K562 (cell line): Measurements from ENCODE around the gene RPS23. TPM values are rescaled to one million over a fixed set of nuclear protein-coding genes. Genes with fewer than 3 reads are reported as not detected.
A peak's percentile ranks its signal among the peaks of the same experiment; 100 is the strongest.

Experiments used
- AFF4 ChIP-seq: sonication (generic); formaldehyde crosslinking; IDR thresholded peaks from 2 replicates; pipeline ENCODE4 v1.8.0; 2023; ENCODE audit warnings: mild to moderate bottlenecking, missing genetic modification reagents
- ARID3A ChIP-seq: IDR thresholded peaks from 2 replicates; pipeline ENCODE4 v1.6.1; 2012; ENCODE audit warnings: low read depth, low read length, improper control_type of control experiment, borderline replicate concordance
- DEAF1 ChIP-seq: fragments of 450-650 bp; formaldehyde crosslinking; IDR thresholded peaks from 2 replicates; pipeline ENCODE4 v1.4.0; 2020; ENCODE audit warnings: mild to moderate bottlenecking, moderate library complexity
- GABPA ChIP-seq: fragments of 200-800 bp; sonication (Bioruptor generic); conservative IDR thresholded peaks from 2 replicates; pipeline ENCODE4 v1.6.1; 2016; ENCODE audit warnings: low read depth, missing genetic modification characterization, missing compliant biosample characterization
- MLLT1 ChIP-seq, 2 experiments: fragments of 450-650 bp; IDR thresholded peaks; 2 replicates each; pipeline ENCODE4 v1.6.1; 2016
- MTA3 ChIP-seq: fragments of 450-650 bp; formaldehyde crosslinking; IDR thresholded peaks from 2 replicates; pipeline ENCODE4 v1.6.1; 2017; ENCODE audit warnings: mild to moderate bottlenecking, borderline replicate concordance
- NFRKB ChIP-seq: fragments of 450-650 bp; IDR thresholded peaks from 2 replicates; pipeline ENCODE4 v1.6.1; 2016; ENCODE audit warnings: low read depth
- PCBP1 ChIP-seq: fragments of 200-400 bp; formaldehyde crosslinking; IDR thresholded peaks from 2 replicates; pipeline ENCODE4 v1.6.1; 2018; ENCODE audit warnings: mild to moderate bottlenecking, low read depth, low read length; ENCODE audit not compliant: poor library complexity, severe bottlenecking
- POLR2AphosphoS5 ChIP-seq: IDR thresholded peaks from 2 replicates; pipeline ENCODE4 v1.6.1; 2011; ENCODE audit warnings: mild to moderate bottlenecking, low read depth, low read length, moderate library complexity; ENCODE audit not compliant: control insufficient read depth, insufficient read depth
- VEZF1 ChIP-seq: fragments of 200-800 bp; sonication (Bioruptor generic); IDR thresholded peaks from 2 replicates; pipeline ENCODE4 v1.6.1; 2017; ENCODE audit warnings: missing genetic modification characterization, missing compliant biosample characterization
- ZZZ3 ChIP-seq: fragments of 450-650 bp; IDR thresholded peaks from 2 replicates; pipeline ENCODE4 v1.6.1; 2016; ENCODE audit warnings: antibody characterized with exemption, mild to moderate bottlenecking, moderate library complexity
- polyA plus RNA-seq, 8 experiments: library from polyadenylated mRNA; depleted of rRNA in 4 of 8; stranded (reverse) in 5 of 8; unstranded in 3 of 8; fragments of >200 nt; fragmentation: Nextera tagmentation in 2 of 8; fragmentation: Illumina TruSeq in 1 of 8; extraction: Ambion mirVana in 2 of 8; extraction: Trizol in 1 of 8; gene quantifications; 2 replicates each; pipeline versions ENCODE4 v1.2.1 to v1.2.3, GENCODE V29; 2011 to 2014; ENCODE audit warnings: inconsistent platforms in 1 of 8, missing spikeins in 1 of 8
- total RNA-seq, 7 experiments: library from RNA; depleted of rRNA in 6 of 7; stranded (reverse); fragments of >200 nt in 6 of 7; fragmentation: Illumina TruSeq in 2 of 7; extraction: Trizol in 2 of 7; gene quantifications; 2 replicates each; pipeline versions ENCODE4 v1.2.1 to v1.2.3, GENCODE V29; 2011 to 2021; ENCODE audit warnings: low replicate concordance in 1 of 7
- TF ChIP-seq, protein P1 (sequence below): fragments of 450-650 bp; IDR thresholded peaks from 2 replicates; pipeline ENCODE4 v1.7.1; 2018; ENCODE audit warnings: mild to moderate bottlenecking, low read depth; ENCODE audit not compliant: partially characterized antibody

The RPS23 gene
- total and polyA plus RNA-seq, 9 of the 15 experiments (the other 6 are each of a cell fraction or from before 2014, with no cell fraction given) = 3,252 to 10,689 (median 6,302) TPM

DNA sequence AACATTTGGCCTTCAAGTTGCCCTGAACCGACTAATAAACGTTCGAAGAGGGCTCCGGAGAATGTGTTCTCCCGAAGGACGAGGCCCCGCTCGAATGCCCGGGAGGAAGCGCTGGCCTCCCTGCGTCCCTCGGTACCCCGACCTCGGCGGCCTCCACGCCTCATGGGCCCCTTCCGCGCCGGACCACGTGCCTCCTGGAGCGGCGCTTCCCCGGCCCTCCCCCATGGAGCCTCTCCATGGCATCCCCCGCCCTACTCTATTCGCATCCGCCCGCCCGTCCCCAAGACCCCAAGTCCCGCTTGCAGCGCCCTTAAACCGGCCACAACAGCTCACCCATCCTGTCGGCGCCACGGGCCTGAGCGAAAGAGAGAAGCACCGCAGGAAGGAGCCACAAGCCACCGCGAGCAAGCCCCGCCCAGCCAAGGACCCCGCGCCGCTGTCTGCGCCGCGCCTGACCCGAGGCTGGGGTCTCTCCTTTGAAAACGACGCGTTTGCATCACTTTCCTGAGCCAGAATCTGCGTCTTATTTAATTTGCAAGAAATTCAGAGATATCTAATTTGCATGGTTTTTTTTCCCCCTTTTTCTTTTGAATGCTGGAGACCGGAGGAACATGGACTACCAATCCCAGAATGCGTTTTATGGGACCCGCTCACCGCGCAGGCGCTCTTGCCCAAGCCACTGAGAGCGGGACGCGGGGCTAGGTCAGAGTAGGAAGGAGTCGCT lies at the start of gene RPS23 (continued):
- peak; percentile 94 for TF ChIP-seq AFF4 (CRISPR knock-in tag)
- TF ChIP-seq ZZZ3 = 0 out of 2 replicates have a peak, but pooled peaks have one; percentile 51
- 0 out of 2 replicates have a peak, but pooled peaks have one; percentile 16 for TF ChIP-seq DEAF1
- TF ChIP-seq, protein P1, sequence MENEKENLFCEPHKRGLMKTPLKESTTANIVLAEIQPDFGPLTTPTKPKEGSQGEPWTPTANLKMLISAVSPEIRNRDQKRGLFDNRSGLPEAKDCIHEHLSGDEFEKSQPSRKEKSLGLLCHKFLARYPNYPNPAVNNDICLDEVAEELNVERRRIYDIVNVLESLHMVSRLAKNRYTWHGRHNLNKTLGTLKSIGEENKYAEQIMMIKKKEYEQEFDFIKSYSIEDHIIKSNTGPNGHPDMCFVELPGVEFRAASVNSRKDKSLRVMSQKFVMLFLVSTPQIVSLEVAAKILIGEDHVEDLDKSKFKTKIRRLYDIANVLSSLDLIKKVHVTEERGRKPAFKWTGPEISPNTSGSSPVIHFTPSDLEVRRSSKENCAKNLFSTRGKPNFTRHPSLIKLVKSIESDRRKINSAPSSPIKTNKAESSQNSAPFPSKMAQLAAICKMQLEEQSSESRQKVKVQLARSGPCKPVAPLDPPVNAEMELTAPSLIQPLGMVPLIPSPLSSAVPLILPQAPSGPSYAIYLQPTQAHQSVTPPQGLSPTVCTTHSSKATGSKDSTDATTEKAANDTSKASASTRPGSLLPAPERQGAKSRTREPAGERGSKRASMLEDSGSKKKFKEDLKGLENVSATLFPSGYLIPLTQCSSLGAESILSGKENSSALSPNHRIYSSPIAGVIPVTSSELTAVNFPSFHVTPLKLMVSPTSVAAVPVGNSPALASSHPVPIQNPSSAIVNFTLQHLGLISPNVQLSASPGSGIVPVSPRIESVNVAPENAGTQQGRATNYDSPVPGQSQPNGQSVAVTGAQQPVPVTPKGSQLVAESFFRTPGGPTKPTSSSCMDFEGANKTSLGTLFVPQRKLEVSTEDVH = no peak
- TF ChIP-seq ARID3A = peak; percentile 8; the same call in 1 of the 2 replicates
- TF ChIP-seq GABPA (tag) = peak; percentile 81
- TF ChIP-seq MTA3 = peak; percentile 71; the same call in 1 of the 2 replicates
- TF ChIP-seq VEZF1 = peak; percentile 57
- peak; percentile 34 for TF ChIP-seq NFRKB
- peak; percentile 18 to 54; a peak in 1 of 4 replicates for TF ChIP-seq MLLT1 (IDR thresholded peaks at IDR 0.05)
- TF ChIP-seq PCBP1 = peak; percentile 94
- peak; percentile 92 for TF ChIP-seq POLR2AphosphoS5
